Right ventricle myocardium inferior (tissue), 1 donor: ENCODE results near the gene SLC38A5. TPM values are rescaled to one million over a fixed set of nuclear protein-coding genes. Genes with fewer than 3 reads are reported as not detected.
"Not testable (repeated sequence)": the region's sequence is repeated elsewhere in the genome, so short reads cannot be mapped to it uniquely, and the experiment has no call there.

Experiments used
- ATAC-seq: fragments of 200-7000 bp; cut with Tn5 transposase; one replicate; pipeline ENCODE4 v1.9.1; 2020; ENCODE audit warnings: mild to moderate bottlenecking, moderate library complexity
- DNase-seq: peaks from one replicate; pipeline ENCODE4 v3.0.0; 2021; ENCODE audit errors: missing footprints
- intact Hi-C: fragments of 100-400 bp; cut with DNase I; formaldehyde crosslinking; loops from one replicate; pipeline ENCODE4 v1.11.0; 2022
- total RNA-seq: library from RNA; stranded (reverse); fragmentation: NEBNext Ultra II Directional; extraction: Animal tissue kit (Norgen Biotek cat#: 25700); gene quantifications from one replicate; pipeline ENCODE4 v1.2.1, GENCODE V29; 2021
- donor health status: DM: no; HTN: yes; CAD: no; lungs with severe emphysema.

Gene SLC38A5
- total RNA-seq, 1 donor from 2014 or later, result 1.2 TPM

- no peak for DNase-seq
- no peak for ATAC-seq
- intact Hi-C loops, result no loop called here
These were observed 3.0 kb upstream of the SLC38A5 start for GRCh38 chrX:48472851-48473703.

- DNase-seq (no peak), ATAC-seq (no peak)
- intact Hi-C loops, result no loop called here
These were observed 2.2 kb upstream of the SLC38A5 start for GRCh38 chrX:48472225-48472624.

- no peak for ATAC-seq
- intact Hi-C loops, result no loop called here
- no peak for DNase-seq
These were observed 1.4 kb upstream of the SLC38A5 start for GRCh38 chrX:48471504-48471903.

- no peak for ATAC-seq
- DNase-seq, result no peak
These were observed 716 bp upstream of the SLC38A5 start for GRCh38 chrX:48470833-48471118.

GRCh38 chrX:48468693-48469691 is 1.1 kb downstream of the SLC38A5 start:
- DNase-seq (no peak), ATAC-seq (no peak)
- intact Hi-C loops, result no loop called here

More at GRCh38 chrX:48470833-48471118, 716 bp upstream of the SLC38A5 start:
- intact Hi-C loops, result no loop called here

DNA sequence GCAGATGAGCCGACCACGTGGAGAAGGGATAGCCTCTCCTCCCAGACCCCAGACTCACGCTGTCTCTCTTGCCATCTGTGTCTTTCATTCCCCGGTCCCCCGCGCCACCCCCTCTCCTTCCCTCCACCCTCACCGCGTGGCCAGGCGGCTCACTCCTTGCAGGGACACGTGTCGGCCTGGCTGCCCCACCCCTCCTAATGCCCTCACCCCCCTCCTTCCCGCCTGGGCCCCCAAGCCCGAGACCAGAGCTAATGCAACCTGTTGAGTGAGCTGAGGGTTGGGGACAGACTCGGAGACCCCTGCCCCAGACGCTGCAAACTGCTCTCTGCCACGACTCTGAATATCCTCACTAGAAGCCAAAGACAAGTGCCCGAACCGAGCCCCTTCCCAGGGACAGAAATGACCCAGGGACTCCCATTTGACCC is 1.8 kb downstream of the SLC38A5 start:
- DNase-seq (no peak), ATAC-seq (no peak)
- intact Hi-C loops, result no loop called here

DNA sequence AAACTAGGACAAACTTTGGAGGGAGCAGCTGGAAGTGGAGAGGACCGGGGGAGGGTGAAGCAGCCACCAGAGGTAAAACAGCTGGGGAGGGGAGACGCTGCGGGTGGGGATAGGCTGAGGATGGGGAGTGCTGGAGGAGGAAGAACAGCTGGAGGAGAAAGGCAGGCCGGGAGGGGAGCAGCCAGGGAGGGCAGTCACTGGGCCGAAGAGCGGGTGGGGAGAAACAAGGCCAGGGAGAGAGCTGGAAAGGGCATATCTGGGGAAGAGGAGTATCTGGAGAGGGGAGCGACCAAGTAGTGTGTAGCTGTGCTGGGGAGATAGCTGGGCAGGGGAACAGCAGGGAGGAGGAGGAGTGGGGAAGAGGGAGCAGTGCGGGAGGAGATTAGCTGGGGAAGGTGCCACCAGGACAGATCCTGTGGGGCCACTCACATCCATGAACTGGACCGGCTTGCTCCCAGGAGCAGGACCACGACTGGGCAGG is 2.7 kb downstream of the SLC38A5 start:
- DNase-seq, result no peak
- intact Hi-C loops, result no loop called here
- ATAC-seq, result peak; percentile 50

- intact Hi-C loops, result no loop called here
- DNase-seq, result no peak
- no peak for ATAC-seq
These were observed 3.4 kb downstream of the SLC38A5 start for GRCh38 chrX:48466696-48467095.

- DNase-seq (no peak), ATAC-seq (peak; percentile 60)
- intact Hi-C loops, result no loop called here
These were observed 4.6 kb downstream of the SLC38A5 start for GRCh38 chrX:48465336-48465933.

DNA sequence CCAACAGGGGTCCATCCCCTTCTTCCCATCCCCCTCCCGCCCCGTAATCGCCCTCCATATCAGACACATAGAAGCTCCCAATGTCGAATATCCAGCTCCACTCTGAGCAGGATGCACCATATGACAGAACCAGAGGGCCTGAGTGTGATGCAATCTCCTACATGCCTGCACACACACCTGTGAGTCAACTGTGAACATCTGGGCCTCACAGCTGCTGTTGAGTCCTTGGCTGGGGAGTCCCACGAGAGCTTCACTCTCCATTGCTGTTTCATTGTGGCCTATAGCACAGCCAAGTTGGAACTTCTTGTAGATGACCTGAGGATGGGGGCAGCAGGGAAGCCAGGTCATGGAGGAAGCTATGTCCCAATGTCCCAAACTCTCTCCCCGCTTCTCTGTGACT is 8.2 kb downstream of the SLC38A5 start:
- ATAC-seq (no peak), DNase-seq (no peak)
- intact Hi-C loops, result no loop called here

DNA sequence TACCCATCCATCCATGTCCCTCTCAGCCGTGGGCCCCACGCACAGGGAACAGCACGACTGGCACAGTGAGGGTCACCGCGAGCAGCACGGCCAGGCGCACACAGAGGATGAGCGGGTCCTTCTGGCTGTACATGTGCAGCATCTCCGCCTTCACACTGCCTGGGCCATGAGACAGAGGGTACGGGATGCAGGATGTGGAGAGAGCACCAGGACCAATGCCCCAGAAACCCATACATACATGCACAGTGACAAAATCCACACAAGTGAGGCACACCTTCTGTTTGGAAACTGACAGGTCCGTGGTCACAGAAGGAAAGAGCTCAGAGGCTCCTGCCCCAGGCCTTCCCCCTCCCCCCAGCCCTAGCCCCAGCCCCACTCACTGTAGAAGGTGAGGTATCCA is 9.5 kb downstream of the SLC38A5 start:
- intact Hi-C loops, result no loop called here
- no peak for ATAC-seq
- DNase-seq, result no peak

GRCh38 chrX:48460031-48460430 is 10.0 kb downstream of the SLC38A5 start:
- intact Hi-C loops, result no loop called here
- DNase-seq, result no peak
- ATAC-seq, result no peak

- ATAC-seq (no peak), DNase-seq (no peak)
- intact Hi-C loops, result no loop called here
These were observed 10.6 kb downstream of the SLC38A5 start for GRCh38 chrX:48459483-48459882.

DNA sequence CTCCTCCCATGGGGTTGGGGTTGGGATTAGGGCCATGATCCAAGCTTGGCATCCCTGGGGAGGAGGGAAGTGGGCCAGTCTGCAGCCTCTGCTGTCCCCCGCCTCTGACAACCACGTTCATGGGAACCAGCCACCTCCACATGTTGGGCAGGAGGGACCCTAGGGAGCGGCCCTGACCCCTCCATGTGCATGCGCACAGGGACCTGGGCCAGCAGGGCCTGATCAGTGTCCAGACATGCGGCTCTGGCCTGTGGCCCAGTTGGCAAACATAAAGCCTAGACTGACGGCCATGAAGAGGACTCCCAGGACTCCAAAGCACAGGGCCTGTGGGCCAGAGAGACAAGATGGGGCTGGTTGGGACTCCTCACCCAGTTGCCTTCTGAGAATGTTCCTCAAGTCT is 11.3 kb downstream of the SLC38A5 start:
- intact Hi-C loops, result no loop called here
- ATAC-seq (peak; percentile 75), DNase-seq (peak; percentile 65)

GRCh38 chrX:48456628-48457331 is 13.3 kb downstream of the SLC38A5 start:
- ATAC-seq (no peak), DNase-seq (no peak)
- intact Hi-C loops, result no loop called here

DNA sequence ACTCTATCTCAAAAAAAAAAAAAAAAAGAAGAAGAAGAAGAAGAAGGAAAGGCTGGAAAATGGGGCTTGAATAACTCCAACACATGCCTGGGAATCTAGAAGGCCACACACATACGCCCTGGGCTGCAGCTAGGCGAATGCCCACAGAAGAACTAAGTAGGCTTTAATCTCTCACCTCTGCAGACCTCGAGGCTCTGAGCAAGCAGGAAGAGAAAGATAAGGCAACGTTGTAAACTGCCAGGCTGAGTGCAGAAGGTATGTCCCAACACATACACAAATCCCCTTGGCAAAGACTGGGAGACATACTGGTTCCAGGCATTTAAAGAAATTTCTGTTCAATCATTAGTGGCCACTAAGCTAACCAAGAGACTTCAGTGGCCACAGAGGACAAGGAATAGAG is 18.4 kb downstream of the SLC38A5 start:
- DNase-seq, result no peak
- intact Hi-C loops, result no loop called here
- no peak for ATAC-seq

GRCh38 chrX:48450076-48450475 is 20.0 kb downstream of the SLC38A5 start:
- intact Hi-C loops, result no loop called here
- ATAC-seq, result no peak

DNA sequence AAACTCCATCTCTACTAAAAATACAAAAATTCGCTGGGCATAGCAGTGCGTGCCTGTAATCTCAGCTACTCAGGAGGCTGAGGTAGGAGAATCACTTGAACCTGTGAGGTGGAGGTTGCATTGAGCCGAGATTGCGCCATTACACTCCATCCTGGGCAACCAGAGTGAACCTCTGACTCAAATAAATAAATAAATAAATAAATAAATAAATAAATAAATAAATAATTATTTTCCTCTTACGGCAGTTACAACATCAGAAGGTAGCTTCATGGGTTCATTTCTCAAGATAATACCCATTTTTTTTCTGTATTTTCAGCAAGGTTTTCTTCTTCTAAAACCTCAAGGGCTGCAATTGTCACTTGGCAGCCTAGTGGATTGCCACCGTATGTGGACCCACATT is 22.9 kb downstream of the SLC38A5 start:
- ATAC-seq, intact Hi-C loops, DNase-seq: not testable (repeated sequence)

More at GRCh38 chrX:48450076-48450475, 20.0 kb downstream of the SLC38A5 start:
- no peak for DNase-seq

DNA sequence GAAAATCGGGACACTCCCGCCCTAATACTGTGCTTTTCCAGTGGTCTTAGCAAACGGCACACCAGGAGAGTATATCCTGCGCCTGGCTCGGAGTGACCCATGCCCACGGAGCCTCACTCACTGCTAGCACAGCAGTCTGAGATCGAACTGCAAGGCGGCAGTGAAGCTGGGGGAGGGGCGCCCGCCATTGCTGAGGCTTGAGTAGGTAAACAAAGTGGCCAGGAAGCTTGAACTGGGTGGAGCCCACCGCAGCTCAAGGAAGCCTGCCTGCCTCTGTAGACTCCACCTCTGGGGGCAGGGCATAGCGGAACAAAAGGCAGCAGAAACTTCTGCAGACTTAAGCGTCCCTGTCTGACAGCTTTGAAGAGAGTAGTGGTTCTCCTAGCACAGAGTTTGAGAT is 36.3 kb downstream of the SLC38A5 start:
- DNase-seq, intact Hi-C loops, ATAC-seq: not testable (repeated sequence)
